Measurements from ENCODE around the gene HPGDS.
"Not testable (repeated sequence)": the region's sequence is repeated elsewhere in the genome, so short reads cannot be mapped to it uniquely, and the experiment has no call there.

The HPGDS gene

DNA sequence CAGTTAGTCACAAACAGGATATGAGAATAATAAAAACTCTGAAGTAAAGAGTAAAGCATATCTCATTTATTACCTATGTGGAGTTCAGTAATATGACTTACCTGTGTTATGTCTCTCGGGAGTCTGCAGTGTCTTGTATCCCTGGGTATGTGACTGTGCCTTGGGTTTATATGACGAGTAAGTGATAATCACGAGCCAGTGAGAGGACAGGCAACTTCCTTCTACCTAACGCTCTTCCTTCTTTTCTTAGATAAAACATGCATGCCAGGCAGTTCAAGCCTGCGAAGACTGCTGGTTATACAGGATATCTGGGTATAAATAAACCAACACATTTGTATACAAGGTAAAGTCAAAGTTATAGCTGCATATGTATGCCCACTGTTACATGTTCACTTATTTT lies at the start of gene HPGDS:
TSS of gene HPGDS (minus strand) at position 143 of the 400 bp plus-strand sequence. CDS start 8,207 bp downstream, outside the sequence.
- DNase-seq: peak; percentile 60

DNA sequence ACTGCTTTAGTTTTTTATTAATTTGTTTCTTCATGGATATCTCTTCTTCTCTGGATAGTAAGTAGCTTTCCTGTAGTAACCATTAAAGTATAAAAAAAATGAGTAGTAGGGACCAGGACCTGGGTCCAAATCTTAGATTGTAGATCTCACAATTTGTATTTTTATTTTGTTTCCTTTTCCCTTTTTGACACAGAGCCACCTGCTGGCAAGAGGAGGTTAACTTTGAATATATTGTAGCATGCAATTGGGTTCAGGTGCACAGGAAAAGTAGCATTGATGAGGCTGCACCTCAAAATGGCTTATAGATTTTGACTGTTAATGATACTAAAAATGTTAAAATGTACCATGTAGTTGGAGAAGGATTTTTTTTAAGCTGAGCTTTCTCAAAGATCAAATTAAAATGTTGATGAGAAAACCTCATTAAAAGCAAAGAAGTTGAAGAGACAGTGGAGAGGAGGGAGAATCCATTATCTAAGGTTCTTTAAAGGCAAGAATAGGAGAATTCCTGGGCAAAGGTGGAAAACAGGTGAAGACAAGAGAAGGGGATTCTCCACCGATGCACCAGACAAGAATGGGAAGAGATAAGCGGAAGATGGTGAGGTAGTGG lies 48.3 kb upstream of the HPGDS start:
- DNase-seq: peak; percentile 1

DNA sequence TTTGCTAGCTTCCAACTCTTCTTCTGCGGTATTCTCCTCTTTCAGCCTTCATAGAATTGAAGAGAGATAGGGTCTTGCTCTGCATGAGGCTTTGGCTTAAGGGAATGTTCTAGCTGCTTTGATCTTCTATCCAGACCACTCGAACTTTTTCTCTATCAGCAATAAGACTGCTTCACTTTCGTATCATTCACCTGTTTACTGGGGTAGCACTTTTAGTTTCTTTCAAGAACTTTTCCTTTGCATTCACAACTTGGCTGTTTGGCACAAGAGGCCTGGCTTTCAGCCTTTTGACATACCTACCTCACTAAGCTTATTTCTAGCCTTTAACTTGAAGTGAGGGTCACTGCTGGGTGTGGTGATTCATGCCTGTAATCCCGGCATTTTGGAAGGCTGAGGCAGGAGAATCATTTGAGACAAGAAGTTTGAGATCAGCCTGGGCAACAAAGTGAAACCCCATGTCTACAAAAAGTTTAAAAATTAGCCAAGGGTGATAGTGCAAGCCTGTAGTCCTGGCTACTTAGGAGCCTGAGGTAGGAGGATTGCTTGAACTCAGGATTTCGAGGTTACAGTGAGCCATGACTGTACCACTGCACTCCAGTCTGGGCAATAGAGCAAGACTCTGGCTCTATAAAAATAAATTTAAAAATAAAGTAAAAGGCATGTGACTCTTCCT lies 47.1 kb upstream of the HPGDS start:
- no peak for DNase-seq

DNA sequence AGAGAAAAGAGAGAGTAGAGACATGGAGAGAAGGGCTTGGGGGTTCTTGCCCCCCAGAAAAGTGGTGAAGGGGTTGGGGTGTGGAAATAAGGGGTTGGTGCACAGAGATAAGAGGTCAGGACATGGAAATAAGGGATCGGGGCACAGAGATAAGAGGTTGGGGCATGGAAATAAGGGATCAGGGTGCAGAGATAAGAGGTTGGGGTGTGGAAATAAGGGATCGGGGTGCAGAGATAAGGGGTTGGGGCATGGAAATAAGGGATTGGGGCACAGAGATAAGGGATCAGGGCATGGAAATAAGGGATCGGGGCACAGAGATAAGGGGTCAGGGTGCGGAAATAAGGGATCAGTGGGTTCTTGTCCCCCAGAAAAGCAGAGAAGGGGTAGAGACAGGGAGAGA lies 45.3 kb upstream of the HPGDS start:
- DNase-seq: not testable (repeated sequence)

DNA sequence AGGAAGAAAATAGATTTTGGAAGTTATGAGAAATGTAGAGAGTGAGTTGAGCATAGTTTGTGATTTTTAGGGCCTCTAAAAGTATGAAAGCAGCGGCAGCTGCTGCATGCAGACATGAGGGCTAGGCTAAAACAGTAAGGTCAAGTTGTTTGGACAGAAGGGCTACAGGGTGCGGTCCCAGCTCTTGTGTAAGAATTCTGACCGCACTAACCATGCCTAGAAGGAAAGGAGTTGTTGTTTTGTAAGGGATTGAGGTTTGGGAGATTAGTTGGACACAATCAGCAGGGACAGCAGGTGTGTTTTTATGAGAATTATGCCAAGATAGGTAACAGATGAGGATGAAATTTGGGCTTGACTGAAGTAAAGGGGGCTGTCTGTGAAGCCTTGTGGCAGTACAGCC lies 42.8 kb upstream of the HPGDS start:
- DNase-seq: not testable (repeated sequence)

DNA sequence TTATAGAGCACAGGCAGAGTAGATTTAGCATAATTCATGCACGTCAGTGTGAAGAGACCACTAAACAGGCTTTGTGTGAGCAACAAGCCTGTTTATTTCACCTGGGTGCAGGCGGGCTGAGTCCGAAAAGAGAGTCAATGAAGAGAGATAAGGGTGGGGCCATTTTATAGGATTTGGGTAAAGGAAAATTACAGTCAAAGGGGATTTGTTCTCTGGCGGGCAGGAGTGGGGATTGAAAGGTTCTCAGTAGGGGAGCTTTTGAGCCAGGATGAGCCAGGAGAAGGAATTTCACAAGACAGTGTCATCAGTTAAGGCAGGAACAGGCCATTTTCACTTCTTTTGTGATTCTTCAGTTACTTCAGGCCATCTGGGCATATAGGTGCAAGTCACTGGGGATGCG lies 40.3 kb upstream of the HPGDS start:
- not testable (repeated sequence) for DNase-seq

DNA sequence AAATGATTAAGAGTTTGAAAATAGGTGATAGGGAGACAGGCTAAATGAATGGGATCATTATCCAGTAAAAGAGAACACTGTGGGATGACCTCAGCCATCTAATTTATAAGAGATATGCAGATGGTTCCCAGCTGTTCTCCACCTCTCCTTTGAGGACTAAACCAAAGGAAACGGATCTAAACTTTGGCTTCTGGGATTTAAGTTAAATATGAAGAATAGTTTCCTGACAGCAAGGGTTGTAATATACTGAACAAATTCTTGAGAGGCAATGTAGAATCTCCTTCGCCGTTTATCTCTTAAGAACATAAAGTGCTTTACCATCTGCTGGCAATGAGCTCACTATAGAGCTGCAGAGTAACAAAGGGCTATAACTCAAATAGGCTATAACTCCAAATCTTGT lies 35.4 kb upstream of the HPGDS start:
- no peak for DNase-seq

DNA sequence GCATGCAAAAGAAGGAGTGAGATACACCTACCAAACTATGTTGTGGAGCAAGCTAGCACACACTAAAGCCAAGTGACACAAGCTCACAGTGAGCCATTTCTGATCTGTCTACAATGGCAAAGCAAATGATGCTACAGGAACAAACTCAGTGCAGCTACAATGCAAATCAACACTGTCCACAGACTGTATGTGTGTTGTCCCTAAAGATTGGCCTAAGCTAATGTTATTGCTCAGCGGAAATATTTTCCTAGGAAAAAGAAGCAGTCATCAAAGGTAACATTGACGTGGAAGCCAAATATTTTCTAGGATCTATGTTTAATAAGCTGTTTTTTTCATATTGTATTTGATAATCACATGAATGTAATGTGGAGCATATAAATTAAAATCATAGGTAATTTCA lies 34.7 kb upstream of the HPGDS start:
- no peak for DNase-seq

DNA sequence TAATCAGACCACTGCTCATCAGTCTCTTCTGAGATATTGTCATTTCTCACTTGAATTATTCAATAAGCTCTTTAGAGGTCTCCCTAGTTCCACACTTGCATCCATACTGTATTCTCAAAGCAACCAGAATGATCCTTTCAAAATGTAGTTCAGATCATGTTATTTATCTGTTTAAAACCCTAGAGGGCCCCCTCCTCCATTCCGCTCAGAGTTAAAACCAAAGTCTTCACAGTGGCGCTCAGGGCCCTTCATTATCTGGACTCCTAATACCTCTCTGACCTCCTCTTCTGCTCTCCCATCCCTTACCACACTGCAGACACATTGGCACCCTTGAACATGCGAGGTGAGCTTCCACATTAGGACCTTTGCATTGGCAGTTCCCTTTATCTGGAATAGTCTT lies 32.7 kb upstream of the HPGDS start:
- DNase-seq: no peak

DNA sequence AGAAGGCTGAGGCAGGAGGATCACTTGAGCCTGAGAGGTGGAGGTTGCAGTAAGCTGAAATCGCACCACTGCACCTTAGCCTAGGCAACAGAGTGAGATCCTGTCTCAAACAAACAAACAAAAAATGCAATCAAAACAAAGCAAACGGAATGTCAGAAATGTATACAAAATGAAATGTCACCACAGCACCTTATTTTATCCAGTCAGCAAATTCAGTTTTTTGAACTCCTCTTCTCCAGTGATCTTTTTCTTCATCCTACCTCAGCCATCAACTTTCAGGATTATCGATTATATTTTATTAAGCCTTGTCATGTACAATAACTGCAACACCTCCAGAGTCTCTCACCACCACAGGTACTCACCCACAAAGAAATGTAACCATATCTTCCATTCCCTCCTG lies 31.1 kb upstream of the HPGDS start:
- no peak for DNase-seq

DNA sequence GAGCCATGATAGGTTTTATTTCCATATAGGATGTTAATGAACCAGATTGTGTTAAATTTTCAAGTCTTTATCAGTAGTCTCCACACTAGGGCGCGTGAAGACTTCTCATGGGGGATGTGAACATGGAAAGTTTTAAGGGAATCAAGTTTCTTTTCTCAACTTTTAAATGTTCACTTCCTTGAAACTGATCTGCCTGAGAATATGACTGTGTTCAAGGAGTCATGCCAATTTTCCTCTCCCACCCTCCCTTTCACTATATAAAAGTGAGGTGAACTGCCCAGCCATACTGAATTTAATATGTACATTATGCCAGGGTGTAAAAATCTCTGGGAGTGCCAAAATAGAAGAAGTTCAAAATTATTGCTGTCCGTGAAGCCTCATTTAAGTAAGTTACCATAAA lies 30.4 kb upstream of the HPGDS start:
- no peak for DNase-seq

DNA sequence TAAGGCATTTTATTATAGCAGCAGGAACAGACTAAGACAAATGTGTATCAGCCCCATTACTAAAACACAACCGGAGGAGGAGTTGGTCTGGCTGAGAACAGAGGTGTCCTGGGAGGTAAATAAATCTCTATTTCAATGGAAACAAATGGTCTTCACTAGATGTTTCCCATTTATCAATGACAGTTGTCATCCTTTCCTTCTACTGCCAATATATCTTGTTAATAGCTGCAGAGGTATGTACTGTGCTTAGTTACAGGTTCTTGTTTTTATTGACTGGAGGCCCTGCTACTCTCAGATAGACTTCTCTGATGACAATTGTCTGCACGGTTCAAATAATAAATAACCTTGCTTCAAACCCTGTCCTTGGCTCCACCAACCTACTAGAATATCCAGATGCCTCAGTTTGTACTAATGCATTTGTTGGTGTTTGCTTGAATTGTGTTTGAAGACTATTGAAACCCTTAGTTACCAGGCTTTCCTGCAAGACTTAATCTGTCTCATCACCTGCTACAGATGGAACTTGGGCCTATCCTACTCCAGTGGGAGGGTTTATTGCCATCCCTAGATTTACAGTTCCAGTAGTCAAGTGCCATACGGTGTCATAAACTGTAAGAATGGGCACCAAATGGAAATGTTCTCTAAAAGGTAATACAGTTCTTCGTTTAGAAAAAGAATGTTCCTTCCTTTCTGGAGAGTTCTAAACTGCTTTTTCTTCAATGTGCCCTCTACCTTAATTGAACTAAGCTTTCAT lies 29.8 kb upstream of the HPGDS start:
- DNase-seq: no peak

DNA sequence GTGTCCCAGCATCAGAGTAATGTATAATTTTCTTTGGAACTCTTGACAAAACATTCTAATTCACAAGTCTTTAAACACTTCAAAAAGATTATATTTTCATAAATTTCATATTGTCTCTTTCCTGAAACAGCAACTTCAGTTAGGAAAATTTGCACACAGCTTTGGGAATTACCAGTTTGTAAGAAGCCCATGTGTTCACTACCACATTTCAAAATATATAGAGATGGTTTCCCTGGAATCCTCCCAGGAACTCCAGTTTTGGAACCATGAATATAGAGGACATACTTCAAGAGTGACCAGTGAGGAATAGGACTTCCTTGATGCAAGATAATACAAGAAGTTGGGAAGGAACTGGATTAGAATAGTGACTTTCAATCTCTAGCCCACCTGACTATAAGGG lies 28.7 kb upstream of the HPGDS start:
- DNase-seq: no peak

DNA sequence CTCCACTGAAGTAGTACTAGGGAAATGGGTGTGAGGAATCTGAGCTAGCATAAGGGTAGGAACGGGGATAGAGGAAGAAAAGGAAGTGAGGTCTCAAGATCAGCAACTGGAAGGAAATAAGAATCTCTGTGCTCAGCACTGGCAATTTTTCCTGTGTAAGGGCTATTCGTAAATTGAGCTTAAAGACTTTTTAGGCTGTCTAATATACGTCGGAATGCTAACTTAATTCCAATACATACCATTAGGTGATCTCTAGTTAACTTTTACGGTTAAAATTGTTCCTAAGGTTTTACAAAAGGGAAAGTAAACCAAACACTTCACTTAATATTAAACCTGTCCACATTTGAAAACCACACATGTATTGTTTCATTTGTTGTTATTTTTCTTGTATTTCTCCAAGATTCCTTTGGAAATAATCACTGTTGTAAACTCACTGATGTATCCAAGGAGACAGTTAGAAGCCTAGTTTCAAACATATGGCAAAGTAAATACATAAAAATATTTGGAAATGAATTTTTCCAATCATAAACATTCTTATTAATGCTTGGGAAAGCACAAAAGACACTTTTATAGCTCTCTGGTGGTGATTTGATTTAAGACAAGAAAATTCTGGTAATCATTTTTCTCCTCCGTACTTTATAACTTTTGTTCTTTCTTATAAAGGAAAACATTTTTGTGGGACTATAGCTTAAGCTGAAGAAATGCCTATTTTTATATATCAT lies 28.1 kb upstream of the HPGDS start:
- no peak for DNase-seq

DNA sequence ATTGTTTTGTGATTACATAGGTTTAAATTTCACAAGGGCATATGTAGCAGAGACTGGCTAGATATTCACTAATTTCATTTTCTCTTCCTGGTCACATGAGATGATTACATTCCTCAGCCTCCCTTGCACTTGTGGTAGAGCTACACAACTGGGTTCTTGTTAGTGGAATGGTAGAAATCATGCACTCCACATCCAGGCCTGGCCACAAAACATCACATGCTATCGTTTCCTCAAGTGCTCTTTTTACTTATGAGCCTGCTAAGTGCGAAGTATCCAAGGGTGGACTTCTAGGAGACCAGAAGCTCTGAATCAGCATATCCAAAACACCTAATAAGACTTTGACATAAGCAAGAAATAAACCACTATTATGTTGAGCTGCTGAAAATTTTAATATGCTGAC lies 26.4 kb upstream of the HPGDS start:
- DNase-seq: no peak

DNA sequence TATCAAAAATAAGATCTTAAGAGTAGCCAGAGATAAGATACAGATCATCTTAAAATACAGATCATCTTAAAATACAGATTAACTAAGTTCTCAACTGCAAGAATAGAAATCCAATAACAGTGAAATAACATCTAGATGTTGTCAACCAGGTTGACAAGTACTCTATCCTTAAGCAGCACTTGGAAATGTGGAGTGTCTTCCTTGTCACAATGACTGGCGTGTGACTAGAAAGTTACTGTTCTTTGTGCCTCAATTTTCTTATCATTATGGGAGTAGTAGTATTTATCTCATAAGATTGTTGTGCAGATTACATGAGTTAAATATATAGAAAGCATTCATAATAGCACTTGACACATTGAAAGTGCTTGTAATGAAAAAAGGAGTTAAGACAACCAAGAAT lies 25.8 kb upstream of the HPGDS start:
- DNase-seq: no peak

DNA sequence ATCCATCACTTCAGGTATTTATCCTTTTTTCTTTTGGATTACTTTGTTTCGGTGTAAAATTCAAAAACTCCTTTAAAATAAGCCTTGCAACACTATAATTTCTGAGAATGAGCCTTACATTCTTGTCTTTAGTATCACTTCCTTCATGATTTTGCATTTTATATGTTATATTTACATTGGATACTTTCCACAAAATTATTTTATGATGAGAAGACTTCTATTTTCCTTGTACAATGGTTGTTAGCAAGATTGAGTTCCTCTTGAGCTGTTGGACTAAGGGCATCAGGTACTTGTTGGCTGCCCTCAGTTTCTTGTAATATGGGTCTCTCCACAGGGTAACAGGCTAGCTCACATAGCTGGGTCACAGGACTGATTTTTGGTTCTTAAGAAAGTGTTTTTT lies 22.7 kb upstream of the HPGDS start:
- DNase-seq: no peak

DNA sequence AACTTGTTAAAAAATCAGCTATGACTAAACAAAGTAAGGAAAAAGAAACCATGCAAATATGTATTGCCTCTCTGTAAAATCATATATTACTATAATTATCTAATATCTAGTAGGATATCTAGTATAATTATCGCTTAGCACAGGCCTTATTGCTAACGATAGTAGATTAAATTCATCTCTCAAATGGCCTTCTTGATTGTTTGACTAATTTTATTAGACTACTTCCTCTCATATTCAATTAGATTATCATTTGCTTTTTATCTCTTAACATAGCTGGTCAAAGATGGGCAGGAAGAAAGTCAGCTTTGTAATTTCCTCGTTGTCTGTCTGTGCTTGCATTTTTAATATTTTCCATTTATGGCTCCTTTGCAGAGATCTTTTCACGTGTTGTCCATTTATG lies 21.9 kb upstream of the HPGDS start:
- no peak for DNase-seq

DNA sequence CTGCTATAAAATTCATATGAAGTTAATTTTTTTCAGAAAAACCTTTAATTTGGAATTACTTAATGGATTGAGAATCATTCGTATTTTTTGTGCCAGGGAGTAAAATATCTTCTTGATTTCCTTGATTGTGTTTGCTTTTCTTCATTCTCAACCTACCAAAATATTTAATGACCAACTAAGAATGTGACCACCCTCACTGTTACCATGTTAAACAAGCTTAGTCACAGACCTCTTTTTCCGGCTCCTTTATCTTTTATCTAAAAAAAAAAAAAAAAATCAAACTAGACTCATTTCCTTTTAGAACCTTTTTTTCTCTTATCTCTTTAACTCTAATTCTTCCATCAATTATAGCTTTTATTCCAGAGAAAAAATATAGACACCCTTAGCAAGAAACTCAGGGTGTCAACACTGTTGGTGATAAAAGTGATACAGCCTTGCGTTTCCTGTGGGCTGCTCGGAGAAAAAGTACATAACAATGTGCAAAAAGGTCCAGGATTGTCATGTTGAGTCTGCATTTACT lies 20.6 kb upstream of the HPGDS start:
- no peak for DNase-seq

DNA sequence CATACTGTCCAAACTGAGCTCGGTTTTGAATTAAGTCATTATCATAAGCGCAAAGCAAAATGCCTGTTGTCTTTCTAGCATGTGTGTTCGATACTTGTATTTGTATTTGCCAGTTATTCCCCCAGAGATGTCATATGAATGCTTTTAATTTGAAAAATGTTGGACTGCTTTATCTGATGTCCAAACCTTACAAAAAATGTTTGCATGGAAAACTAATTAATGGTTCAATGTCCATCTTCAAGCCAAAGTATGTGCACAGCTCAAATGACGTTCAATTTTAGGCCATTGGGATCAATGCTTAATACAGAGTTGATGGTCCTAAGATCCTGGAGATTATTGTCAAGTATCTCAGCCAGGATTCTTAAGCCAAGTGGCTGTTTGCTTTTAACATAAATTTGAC lies 17.2 kb upstream of the HPGDS start:
- DNase-seq: no peak

DNA sequence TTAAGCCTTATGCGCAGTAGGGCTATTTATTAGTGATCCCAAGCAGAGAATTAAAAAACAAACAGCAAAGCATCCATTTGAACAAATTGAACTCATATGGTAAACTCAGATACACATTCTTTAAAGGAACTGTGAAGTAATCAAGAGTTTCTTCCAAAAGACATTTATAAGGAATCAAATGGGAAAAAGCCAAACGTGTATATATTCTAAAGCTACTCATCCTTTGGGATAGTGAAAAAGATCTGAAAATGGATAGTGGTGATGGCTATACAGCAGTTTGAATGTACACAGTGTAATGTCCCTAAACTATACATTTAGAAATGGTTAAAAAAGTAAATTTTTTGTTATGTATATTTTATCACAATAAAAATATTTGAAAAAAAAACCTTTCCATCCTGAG lies 16.6 kb upstream of the HPGDS start:
- DNase-seq: no peak

DNA sequence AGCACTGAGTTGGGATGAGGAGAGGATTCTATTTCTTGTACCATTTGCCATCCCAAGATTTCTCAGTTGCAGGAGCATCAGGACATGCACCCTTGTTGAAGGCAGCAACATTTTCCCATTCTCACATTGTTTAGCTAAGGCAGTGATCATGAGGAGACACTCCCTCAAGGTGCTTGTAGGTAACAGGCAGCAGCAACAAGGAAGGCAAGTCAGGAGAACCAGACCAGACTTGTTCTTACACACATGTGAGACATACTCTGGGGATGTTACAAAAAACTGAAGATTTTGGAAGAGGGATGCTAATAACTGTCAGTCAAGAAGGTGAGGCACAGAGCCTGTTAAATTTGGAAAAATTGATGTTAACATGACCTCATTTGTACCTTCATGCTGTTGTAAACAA lies 15.5 kb upstream of the HPGDS start:
- no peak for DNase-seq

DNA sequence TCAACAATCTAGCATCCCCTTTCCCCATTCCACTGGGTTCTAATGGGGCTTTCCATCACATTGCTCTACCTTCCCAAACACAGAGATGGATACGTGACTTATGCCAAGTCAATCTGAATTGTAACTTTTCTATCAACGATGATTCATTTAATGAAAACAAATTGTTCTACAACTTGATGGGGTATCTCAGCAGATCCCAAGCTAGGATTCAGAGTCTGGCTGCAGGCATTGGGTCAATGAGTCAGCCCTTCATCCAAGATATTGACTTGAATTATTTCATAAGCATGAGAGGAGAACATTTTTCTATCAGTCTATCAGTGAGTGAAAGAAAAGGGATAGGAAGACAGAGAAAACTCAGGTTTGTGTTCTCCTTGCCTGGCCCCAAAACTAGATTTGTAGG lies 15.0 kb upstream of the HPGDS start:
- DNase-seq: no peak

DNA sequence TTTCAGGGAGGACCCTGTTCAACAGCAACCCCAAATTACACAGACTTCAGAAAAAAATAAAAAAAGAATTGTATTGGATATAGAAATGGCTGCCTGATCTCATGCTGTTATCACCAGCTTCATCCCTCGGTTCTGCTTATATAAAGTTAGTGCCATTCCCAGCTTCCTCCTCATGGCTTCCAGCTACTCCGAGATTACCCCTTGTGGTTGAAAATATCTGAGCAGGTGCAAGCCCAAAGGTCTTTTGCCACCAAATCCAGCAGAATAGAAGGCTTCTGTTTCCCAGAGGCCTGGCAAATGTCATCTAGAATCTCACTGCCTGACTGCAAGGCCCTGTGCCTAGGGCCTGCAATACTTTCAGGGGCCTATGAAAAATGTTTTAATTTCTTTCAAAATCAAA lies 13.8 kb upstream of the HPGDS start:
- no peak for DNase-seq

Measured in GF-D8 (cell line).